CD4-positive, alpha-beta T cell (primary cell): ENCODE measurements around the gene RERE. TPM values are rescaled to one million over a fixed set of nuclear protein-coding genes. Genes with fewer than 3 reads are reported as not detected.

Experiments
- ATAC-seq: fragments of 200-7000 bp; cut with Tn5 transposase; one replicate; pipeline ENCODE4 v1.10.0; 2022; ENCODE audit warnings: mild to moderate bottlenecking; ENCODE audit not compliant: poor library complexity
- CTCF ChIA-PET: fragments of 350-600 bp; sonication (Branson Sonifier 250); formaldehyde crosslinking; loops from one replicate; lab custom pipeline; 2021; ENCODE audit warnings: antibody characterized with exemption, inconsistent platforms; lab: Charles Lee
- POLR2A ChIA-PET: fragments of 350-600 bp; sonication (Branson Sonifier 250); formaldehyde crosslinking; loops from one replicate; lab custom pipeline; 2021; ENCODE audit warnings: antibody characterized with exemption, inconsistent platforms; lab: Charles Lee
- DNase-seq, 14 experiments: peaks; one replicate each; pipeline ENCODE4 v3.0.0-alpha.2; 2013 to 2020; ENCODE audit warnings: mixed read lengths in 2 of 14
- H3K27ac ChIP-seq, 2 donors: one replicate each; pipeline versions ENCODE4 v1.5.1 to v1.7.0; 2013; ENCODE audit warnings: low read length in 2 of 2, low read depth in 1 of 2, mild to moderate bottlenecking in 1 of 2
- H3K27me3 ChIP-seq, 2 experiments: 1 replicate in 1 of 2; 2 replicates in 1 of 2; pipeline versions ENCODE4 v1.6.1 to v1.7.0; 2013; ENCODE audit warnings: low read length in 2 of 2, control low read depth in 1 of 2, mild to moderate bottlenecking in 1 of 2, moderate library complexity in 1 of 2; ENCODE audit not compliant: insufficient read depth in 2 of 2, control insufficient read depth in 1 of 2
- H3K36me3 ChIP-seq: one replicate; pipeline ENCODE4 v1.6.1; 2013; ENCODE audit warnings: low read length, control low read depth; ENCODE audit not compliant: insufficient read depth
- H3K4me1 ChIP-seq: one replicate; pipeline ENCODE4 v1.6.1; 2013; ENCODE audit warnings: low read length, control low read depth; ENCODE audit not compliant: insufficient read depth
- H3K4me3 ChIP-seq: one replicate; pipeline ENCODE4 v1.5.1; 2013; ENCODE audit warnings: mild to moderate bottlenecking, low read length, moderate library complexity
- H3K9me3 ChIP-seq, 2 experiments: 1 replicate in 1 of 2; 2 replicates in 1 of 2; pipeline versions ENCODE4 v1.6.1 to v1.7.0; 2013; ENCODE audit warnings: low read length in 2 of 2, mild to moderate bottlenecking in 2 of 2, control low read depth in 1 of 2, moderate library complexity in 1 of 2; ENCODE audit not compliant: control insufficient read depth in 1 of 2, insufficient read depth in 1 of 2
- H3K27ac Mint-ChIP-seq: one replicate; pipeline ENCODE4 v1.8.0; 2020; ENCODE audit warnings: mixed read lengths
- H3K27me3 Mint-ChIP-seq: one replicate; pipeline ENCODE4 v1.8.0; 2021; ENCODE audit warnings: mixed read lengths
- H3K36me3 Mint-ChIP-seq: one replicate; pipeline ENCODE4 v1.8.0; 2021; ENCODE audit warnings: low read depth, mixed read lengths
- H3K4me1 Mint-ChIP-seq: one replicate; pipeline ENCODE4 v1.8.0; 2021; ENCODE audit warnings: low read depth, mixed read lengths
- H3K4me3 Mint-ChIP-seq: one replicate; pipeline ENCODE4 v1.8.0; 2020; ENCODE audit warnings: mild to moderate bottlenecking, mixed read lengths
- H3K9me3 Mint-ChIP-seq: one replicate; pipeline ENCODE4 v1.8.0; 2020; ENCODE audit warnings: mixed read lengths
- intact Hi-C, 2 experiments: fragments of 100-400 bp; cut with DNase I in 1 of 2; cut with micrococcal nuclease in 1 of 2; formaldehyde crosslinking; loops; one replicate each; pipeline versions ENCODE4 v1.15.1 to v1.9.0; 2023 to 2025; cut with DNase I, micrococcal nuclease
- total RNA-seq, 174 experiments: library from RNA in 2 of 174; stranded (reverse) in 2 of 174; gene quantifications; one replicate each; pipeline ENCODE4 v1.2.3 and lab custom pipeline; 2021 to 2026
- TF ChIP-seq, protein P1 (sequence below): fragments of 200-600 bp; IDR thresholded peaks from one replicate; pipeline ENCODE4 v1.8.0; 2022; ENCODE audit warnings: antibody characterized with exemption, mild to moderate bottlenecking

The RERE gene
- total RNA-seq, 2 experiments from 2014 or later, result 78.4 to 84.0 TPM

GRCh38 chr1:8456991-8457390, 360.4 kb downstream of the RERE start:
- TF ChIP-seq, protein P1, sequence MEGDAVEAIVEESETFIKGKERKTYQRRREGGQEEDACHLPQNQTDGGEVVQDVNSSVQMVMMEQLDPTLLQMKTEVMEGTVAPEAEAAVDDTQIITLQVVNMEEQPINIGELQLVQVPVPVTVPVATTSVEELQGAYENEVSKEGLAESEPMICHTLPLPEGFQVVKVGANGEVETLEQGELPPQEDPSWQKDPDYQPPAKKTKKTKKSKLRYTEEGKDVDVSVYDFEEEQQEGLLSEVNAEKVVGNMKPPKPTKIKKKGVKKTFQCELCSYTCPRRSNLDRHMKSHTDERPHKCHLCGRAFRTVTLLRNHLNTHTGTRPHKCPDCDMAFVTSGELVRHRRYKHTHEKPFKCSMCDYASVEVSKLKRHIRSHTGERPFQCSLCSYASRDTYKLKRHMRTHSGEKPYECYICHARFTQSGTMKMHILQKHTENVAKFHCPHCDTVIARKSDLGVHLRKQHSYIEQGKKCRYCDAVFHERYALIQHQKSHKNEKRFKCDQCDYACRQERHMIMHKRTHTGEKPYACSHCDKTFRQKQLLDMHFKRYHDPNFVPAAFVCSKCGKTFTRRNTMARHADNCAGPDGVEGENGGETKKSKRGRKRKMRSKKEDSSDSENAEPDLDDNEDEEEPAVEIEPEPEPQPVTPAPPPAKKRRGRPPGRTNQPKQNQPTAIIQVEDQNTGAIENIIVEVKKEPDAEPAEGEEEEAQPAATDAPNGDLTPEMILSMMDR, result no peak
- ChIA-PET CTCF (no interaction called here), POLR2A (no interaction called here)
- DNase-seq (no peak), ATAC-seq (no peak)
- no peak overlapping the region for H3K27ac Mint-ChIP-seq
- intact Hi-C loops, result no loop called here
- no peaks in the 10 kb centered on the region for H3K9me3 Mint-ChIP-seq
- H3K4me1 Mint-ChIP-seq, result peaks cover 44% of the 10 kb centered on the region
- no peak overlapping the region for H3K27ac ChIP-seq
- H3K4me3 Mint-ChIP-seq, result no peak overlapping the region
- peaks cover 3% of the 10 kb centered on the region for H3K36me3 ChIP-seq
- H3K4me3 ChIP-seq, result no peak overlapping the region
- no peaks in the 10 kb centered on the region for H3K27me3 ChIP-seq
- H3K9me3 ChIP-seq, result no peaks in the 10 kb centered on the region
- H3K4me1 ChIP-seq, result no peaks in the 10 kb centered on the region
- H3K36me3 Mint-ChIP-seq, result peaks cover 13% of the 10 kb centered on the region
- no peaks in the 10 kb centered on the region for H3K27me3 Mint-ChIP-seq

DNA sequence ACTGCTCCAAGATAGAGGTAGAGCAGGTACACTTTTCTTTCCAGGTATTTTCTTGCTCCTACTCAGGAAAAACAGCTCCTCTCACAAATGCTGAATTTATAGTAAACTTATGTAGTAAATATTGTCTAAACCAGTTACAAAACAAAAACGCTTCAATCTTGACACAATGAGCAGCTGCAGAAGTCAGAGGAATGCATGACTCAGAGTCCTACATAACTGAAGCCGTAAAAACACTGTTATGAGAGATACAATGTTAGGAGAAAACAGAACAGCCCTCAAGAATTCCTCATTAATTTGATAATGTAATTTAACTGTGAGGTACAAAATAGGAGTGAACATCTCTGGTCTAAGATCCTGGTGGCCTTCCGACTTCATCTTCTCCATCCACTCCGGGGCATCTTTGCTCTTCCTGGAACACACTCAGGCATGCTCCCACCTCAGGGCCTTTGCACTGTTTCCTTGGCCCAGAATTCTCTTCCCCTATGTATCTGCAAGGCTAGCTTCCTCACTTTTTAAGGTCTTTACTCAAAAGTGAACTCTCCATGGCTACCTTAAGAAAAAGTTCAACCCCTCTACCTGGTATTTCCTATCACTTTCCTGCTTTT, 361.0 kb downstream of the RERE start:
- DNase-seq (no peak), ATAC-seq (no peak)
- H3K27ac ChIP-seq, result no peak overlapping the region
- POLR2A ChIA-PET, result no interaction called here
- CTCF ChIA-PET, result no interaction called here
- intact Hi-C loops, result no loop called here
- peaks cover 3% of the 10 kb centered on the region for H3K36me3 ChIP-seq
- peaks cover 13% of the 10 kb centered on the region for H3K36me3 Mint-ChIP-seq
- H3K9me3 Mint-ChIP-seq, result no peaks in the 10 kb centered on the region
- no peak overlapping the region for H3K4me3 Mint-ChIP-seq
- TF ChIP-seq, protein P1, result no peak
- H3K4me3 ChIP-seq, result no peak overlapping the region
- H3K4me1 Mint-ChIP-seq, result peaks cover 40% of the 10 kb centered on the region
- H3K9me3 ChIP-seq, result no peaks in the 10 kb centered on the region
- no peaks in the 10 kb centered on the region for H3K27me3 ChIP-seq
- H3K27ac Mint-ChIP-seq, result no peak overlapping the region
- H3K27me3 Mint-ChIP-seq, result no peaks in the 10 kb centered on the region
- no peaks in the 10 kb centered on the region for H3K4me1 ChIP-seq

- no peaks in the 10 kb centered on the region for H3K4me1 ChIP-seq
- no peaks in the 10 kb centered on the region for H3K27me3 ChIP-seq
- ATAC-seq, result no peak
- intact Hi-C loops, result no loop called here
- H3K27ac ChIP-seq, result no peak overlapping the region
- DNase-seq, result no peak
- H3K36me3 ChIP-seq, result peaks cover 3% of the 10 kb centered on the region
- ChIA-PET CTCF (no interaction called here), POLR2A (no interaction called here)
- H3K9me3 ChIP-seq, result no peaks in the 10 kb centered on the region
- peaks cover 34% of the 10 kb centered on the region for H3K4me1 Mint-ChIP-seq
- no peak overlapping the region for H3K27ac Mint-ChIP-seq
- no peaks in the 10 kb centered on the region for H3K27me3 Mint-ChIP-seq
- no peaks in the 10 kb centered on the region for H3K9me3 Mint-ChIP-seq
- no peak overlapping the region for H3K4me3 Mint-ChIP-seq
- peaks cover 13% of the 10 kb centered on the region for H3K36me3 Mint-ChIP-seq
- no peak overlapping the region for H3K4me3 ChIP-seq
- TF ChIP-seq, protein P1, result no peak
Measured at GRCh38 chr1:8455700-8456307, 361.6 kb downstream of the RERE start.
